Measurements from ENCODE around the gene GABARAP. TPM values are rescaled to one million over a fixed set of nuclear protein-coding genes. Genes with fewer than 3 reads are reported as not detected.

GABARAP gene
- total and polyA plus RNA-seq, 2 of the 13 experiments (the other 11 are each of a cell fraction or from before 2014, with no cell fraction given): 161 to 310 TPM

- TF ChIP-seq, protein P1, sequence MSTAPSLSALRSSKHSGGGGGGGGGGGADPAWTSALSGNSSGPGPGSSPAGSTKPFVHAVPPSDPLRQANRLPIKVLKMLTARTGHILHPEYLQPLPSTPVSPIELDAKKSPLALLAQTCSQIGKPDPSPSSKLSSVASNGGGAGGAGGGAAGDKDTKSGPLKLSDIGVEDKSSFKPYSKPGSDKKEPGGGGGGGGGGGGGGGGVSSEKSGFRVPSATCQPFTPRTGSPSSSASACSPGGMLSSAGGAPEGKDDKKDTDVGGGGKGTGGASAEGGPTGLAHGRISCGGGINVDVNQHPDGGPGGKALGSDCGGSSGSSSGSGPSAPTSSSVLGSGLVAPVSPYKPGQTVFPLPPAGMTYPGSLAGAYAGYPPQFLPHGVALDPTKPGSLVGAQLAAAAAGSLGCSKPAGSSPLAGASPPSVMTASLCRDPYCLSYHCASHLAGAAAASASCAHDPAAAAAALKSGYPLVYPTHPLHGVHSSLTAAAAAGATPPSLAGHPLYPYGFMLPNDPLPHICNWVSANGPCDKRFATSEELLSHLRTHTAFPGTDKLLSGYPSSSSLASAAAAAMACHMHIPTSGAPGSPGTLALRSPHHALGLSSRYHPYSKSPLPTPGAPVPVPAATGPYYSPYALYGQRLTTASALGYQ (CRISPR knock-in tag; IDR thresholded peaks at IDR 0.05): no peak
- no peak for TF ChIP-seq TRIM24 (CRISPR knock-in tag; IDR thresholded peaks at IDR 0.05)
- peak; percentile 42 for TF ChIP-seq ZNF883 (CRISPR knock-in tag; IDR thresholded peaks at IDR 0.05; ENCODE audit: not compliant biosample characterization)
- TF ChIP-seq SCMH1 (CRISPR knock-in tag; IDR thresholded peaks at IDR 0.05; ENCODE audit: borderline replicate concordance): no peak
- TF ChIP-seq, protein P2, sequence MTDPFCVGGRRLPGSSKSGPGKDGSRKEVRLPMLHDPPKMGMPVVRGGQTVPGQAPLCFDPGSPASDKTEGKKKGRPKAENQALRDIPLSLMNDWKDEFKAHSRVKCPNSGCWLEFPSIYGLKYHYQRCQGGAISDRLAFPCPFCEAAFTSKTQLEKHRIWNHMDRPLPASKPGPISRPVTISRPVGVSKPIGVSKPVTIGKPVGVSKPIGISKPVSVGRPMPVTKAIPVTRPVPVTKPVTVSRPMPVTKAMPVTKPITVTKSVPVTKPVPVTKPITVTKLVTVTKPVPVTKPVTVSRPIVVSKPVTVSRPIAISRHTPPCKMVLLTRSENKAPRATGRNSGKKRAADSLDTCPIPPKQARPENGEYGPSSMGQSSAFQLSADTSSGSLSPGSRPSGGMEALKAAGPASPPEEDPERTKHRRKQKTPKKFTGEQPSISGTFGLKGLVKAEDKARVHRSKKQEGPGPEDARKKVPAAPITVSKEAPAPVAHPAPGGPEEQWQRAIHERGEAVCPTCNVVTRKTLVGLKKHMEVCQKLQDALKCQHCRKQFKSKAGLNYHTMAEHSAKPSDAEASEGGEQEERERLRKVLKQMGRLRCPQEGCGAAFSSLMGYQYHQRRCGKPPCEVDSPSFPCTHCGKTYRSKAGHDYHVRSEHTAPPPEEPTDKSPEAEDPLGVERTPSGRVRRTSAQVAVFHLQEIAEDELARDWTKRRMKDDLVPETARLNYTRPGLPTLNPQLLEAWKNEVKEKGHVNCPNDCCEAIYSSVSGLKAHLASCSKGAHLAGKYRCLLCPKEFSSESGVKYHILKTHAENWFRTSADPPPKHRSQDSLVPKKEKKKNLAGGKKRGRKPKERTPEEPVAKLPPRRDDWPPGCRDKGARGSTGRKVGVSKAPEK (CRISPR knock-in tag; IDR thresholded peaks at IDR 0.05; ENCODE audit: borderline replicate concordance): no peak
- TF ChIP-seq GZF1 (CRISPR knock-in tag; IDR thresholded peaks at IDR 0.05): peak; percentile 81; the same call in 1 of the 2 replicates
- 0 out of 2 replicates have a peak, but pooled peaks have one; percentile 47 for TF ChIP-seq ZNF547 (CRISPR knock-in tag; IDR thresholded peaks at IDR 0.05)
- TF ChIP-seq KDM4B (CRISPR knock-in tag; IDR thresholded peaks at IDR 0.05): no peak
- no peak for TF ChIP-seq IRF1 (CRISPR knock-in tag; IDR thresholded peaks at IDR 0.05; ENCODE audit: low read depth)
- TF ChIP-seq HNRNPH1 (optimal IDR thresholded peaks at IDR 0.05; ENCODE audit: low read depth, low read length): no peak
- TF ChIP-seq ZNF432 (CRISPR knock-in tag; IDR thresholded peaks at IDR 0.05; ENCODE audit: borderline replicate concordance): no peak
- no peak for TF ChIP-seq ZNF790 (CRISPR knock-in tag; IDR thresholded peaks at IDR 0.05; ENCODE audit: borderline replicate concordance)
- TF ChIP-seq PAX8 (CRISPR knock-in tag; IDR thresholded peaks at IDR 0.05; ENCODE audit: borderline replicate concordance): no peak
- TF ChIP-seq PLSCR1 (CRISPR knock-in tag; IDR thresholded peaks at IDR 0.05; ENCODE audit: borderline replicate concordance): no peak
- TF ChIP-seq CEBPG (CRISPR knock-in tag; IDR thresholded peaks at IDR 0.05): peak; percentile 98
- TF ChIP-seq RXRA (CRISPR knock-in tag; IDR thresholded peaks at IDR 0.05): peak; percentile 76
- peak; percentile 77 for TF ChIP-seq ASH2L (IDR thresholded peaks at IDR 0.05; ENCODE audit: insufficient read length, low read depth, low read length)
- TF ChIP-seq, protein P3, sequence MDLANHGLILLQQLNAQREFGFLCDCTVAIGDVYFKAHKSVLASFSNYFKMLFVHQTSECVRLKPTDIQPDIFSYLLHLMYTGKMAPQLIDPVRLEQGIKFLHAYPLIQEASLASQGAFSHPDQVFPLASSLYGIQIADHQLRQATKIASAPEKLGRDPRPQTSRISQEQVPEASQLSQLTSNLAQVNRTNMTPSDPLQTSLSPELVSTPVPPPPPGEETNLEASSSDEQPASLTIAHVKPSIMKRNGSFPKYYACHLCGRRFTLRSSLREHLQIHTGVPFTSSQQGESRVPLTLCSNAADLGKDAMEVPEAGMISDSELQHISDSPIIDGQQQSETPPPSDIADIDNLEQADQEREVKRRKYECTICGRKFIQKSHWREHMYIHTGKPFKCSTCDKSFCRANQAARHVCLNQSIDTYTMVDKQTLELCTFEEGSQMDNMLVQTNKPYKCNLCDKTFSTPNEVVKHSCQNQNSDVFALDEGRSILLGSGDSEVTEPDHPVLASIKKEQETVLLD (CRISPR knock-in tag; IDR thresholded peaks at IDR 0.05; ENCODE audit: low read depth): no peak
- TF ChIP-seq ZNF333 (CRISPR knock-in tag; IDR thresholded peaks at IDR 0.05; ENCODE audit: borderline replicate concordance): peak; percentile 75; the same call in 1 of the 2 replicates
- no peak for TF ChIP-seq NR1H2 (CRISPR knock-in tag; IDR thresholded peaks at IDR 0.05; ENCODE audit: borderline replicate concordance, low read depth)
Measured at GRCh38 chr17:7258731-7259554, 16.7 kb upstream of the GABARAP start (continued).
